ENCODE results near the gene EFHB.
"Not testable (repeated sequence)": the region's sequence is repeated elsewhere in the genome, so short reads cannot be mapped to it uniquely, and the experiment has no call there.

EFHB gene

GRCh38 chr3:19931180-19931692, 2.8 kb downstream of the EFHB start:
- no peak for DNase-seq (ENCODE audit: low read depth in 3 of 3)

GRCh38 chr3:19920401-19921080, 13.5 kb downstream of the EFHB start:
- DNase-seq (ENCODE audit: low read depth in 3 of 3) = no peak

GRCh38 chr3:19917167-19917566, 16.9 kb downstream of the EFHB start:
- DNase-seq (ENCODE audit: low read depth in 3 of 3) = no peak

GRCh38 chr3:19911452-19911851, 22.6 kb downstream of the EFHB start:
- DNase-seq (ENCODE audit: low read depth in 3 of 3) = no peak

- DNase-seq (ENCODE audit: low read depth in 3 of 3) = no peak
Observed at GRCh38 chr3:19907523-19907922, 26.5 kb downstream of the EFHB start.

- DNase-seq (ENCODE audit: low read depth in 3 of 3) = no peak
Observed at GRCh38 chr3:19903649-19904048, 30.4 kb downstream of the EFHB start.

- no peak for DNase-seq (ENCODE audit: low read depth in 3 of 3)
Observed at GRCh38 chr3:19901918-19902317, 32.1 kb downstream of the EFHB start.

- DNase-seq (ENCODE audit: low read depth in 3 of 3) = no peak
Observed at GRCh38 chr3:19901337-19901736, 32.7 kb downstream of the EFHB start.

GRCh38 chr3:19899833-19900232, 34.2 kb downstream of the EFHB start:
- DNase-seq (ENCODE audit: low read depth in 3 of 3) = not testable (repeated sequence)

- DNase-seq (ENCODE audit: low read depth in 3 of 3) = no peak
Observed at GRCh38 chr3:19899264-19899663, 34.8 kb downstream of the EFHB start.

GRCh38 chr3:19898721-19899120, 35.3 kb downstream of the EFHB start:
- DNase-seq (ENCODE audit: low read depth in 3 of 3) = no peak

GRCh38 chr3:19891740-19892139, 42.3 kb downstream of the EFHB start:
- no peak for DNase-seq (ENCODE audit: low read depth in 3 of 3)

GRCh38 chr3:19888428-19889152, 45.4 kb downstream of the EFHB start:
- DNase-seq (ENCODE audit: low read depth in 3 of 3) = no peak

- DNase-seq (ENCODE audit: low read depth in 3 of 3) = not testable (repeated sequence)
Observed at GRCh38 chr3:19887122-19887521, 46.9 kb downstream of the EFHB start.

GRCh38 chr3:19886404-19886803, 47.6 kb downstream of the EFHB start:
- no peak for DNase-seq (ENCODE audit: low read depth in 3 of 3)

GRCh38 chr3:19885468-19885867, 48.5 kb downstream of the EFHB start:
- DNase-seq (ENCODE audit: low read depth in 3 of 3) = no peak

- DNase-seq (ENCODE audit: low read depth in 3 of 3) = no peak
Observed at GRCh38 chr3:19881852-19882251, 52.2 kb downstream of the EFHB start.

- no peak for DNase-seq (ENCODE audit: low read depth in 3 of 3)
Observed at GRCh38 chr3:19881036-19881435, 53.0 kb downstream of the EFHB start.

GRCh38 chr3:19877656-19878055, 56.4 kb downstream of the EFHB start:
- no peak for DNase-seq (ENCODE audit: low read depth in 3 of 3)

- no peak for DNase-seq (ENCODE audit: low read depth in 3 of 3)
Observed at GRCh38 chr3:19866751-19867347, 67.2 kb downstream of the EFHB start.

GRCh38 chr3:19855318-19855717, 78.7 kb downstream of the EFHB start:
- not testable (repeated sequence) for DNase-seq (ENCODE audit: low read depth in 3 of 3)

GRCh38 chr3:19846609-19847008, 87.4 kb downstream of the EFHB start:
- DNase-seq (ENCODE audit: low read depth in 3 of 3) = not testable (repeated sequence)

All from stimulated activated CD4-positive, alpha-beta T cell treated with anti-CD3 and anti-CD28 coated beads, TNF-alpha, amount 100 ng/mL, for 4 hours (primary cell).